Muscle of leg (tissue), 11 donors: ENCODE measurements around the gene HIPK4. TPM values are rescaled to one million over a fixed set of nuclear protein-coding genes. Genes with fewer than 3 reads are reported as not detected.
A peak's percentile ranks its signal among the peaks of the same experiment; 100 is the strongest.

Experiments used
- DNase-seq: peaks from one replicate; pipeline ENCODE4 v3.0.0; 2013
- H3K27ac ChIP-seq: one replicate; pipeline ENCODE4 v1.5.1; 2013; ENCODE audit warnings: mild to moderate bottlenecking, low read length, control low read depth
- H3K27me3 ChIP-seq: one replicate; pipeline ENCODE4 v1.6.1; 2013; ENCODE audit warnings: low read length; ENCODE audit not compliant: control insufficient read depth, insufficient read depth
- H3K36me3 ChIP-seq: one replicate; pipeline ENCODE4 v1.6.1; 2013; ENCODE audit warnings: low read length; ENCODE audit not compliant: control insufficient read depth, insufficient read depth
- H3K4me1 ChIP-seq: one replicate; pipeline ENCODE4 v1.6.1; 2013; ENCODE audit warnings: low read length; ENCODE audit not compliant: control insufficient read depth, insufficient read depth
- H3K4me3 ChIP-seq: one replicate; pipeline ENCODE4 v1.5.1; 2013; ENCODE audit warnings: low read length, control low read depth
- H3K9me3 ChIP-seq: replicated peaks from 2 replicates; pipeline ENCODE4 v1.6.1; 2013; ENCODE audit warnings: low read depth, low read length; ENCODE audit not compliant: control insufficient read depth
- WGBS: methylation state at CpG from one replicate; pipeline ENCODE4 v1.1.5; 2013; ENCODE audit warnings: missing lambda C conversion rate; ENCODE audit not compliant: insufficient coverage; 5-methylcytosine and 5-hydroxymethylcytosine counted together
- polyA plus RNA-seq, 8 donors: library from polyadenylated mRNA; unstranded; fragments of 120-200 nt; gene quantifications; one replicate each; pipeline versions ENCODE4 v1.2.1 to v1.2.3, GENCODE V29; 2013; ENCODE audit warnings: inconsistent platforms in 1 of 8, low replicate concordance in 1 of 8; ENCODE audit not compliant: insufficient read length in 8 of 8, insufficient read depth in 1 of 8
- total RNA-seq: library from RNA; stranded (reverse); fragments of 120-200 nt; gene quantifications from one replicate; pipeline ENCODE4 v1.2.4, GENCODE V29; 2013

The HIPK4 gene
- total and polyA plus RNA-seq, 9 donors, result 0.13 to 3.7 (median 1.8) TPM

- H3K4me3 ChIP-seq, result no peak overlapping the region
- no peak overlapping the region for H3K27ac ChIP-seq
- H3K4me1 ChIP-seq, result peaks cover 35% of the 10 kb centered on the region
- 50% methylated on average over 17 of the region's 22 CpGs for WGBS
- H3K9me3 ChIP-seq, result no peaks in the 10 kb centered on the region
- no peak for DNase-seq
- no peaks in the 10 kb centered on the region for H3K27me3 ChIP-seq
- no peaks in the 10 kb centered on the region for H3K36me3 ChIP-seq
These were observed 18.0 kb upstream of the HIPK4 start for GRCh38 chr19:40407714-40408597.

- H3K4me1 ChIP-seq, result peaks cover 17% of the 10 kb centered on the region
- under 1% methylated on average over 31 of the region's 41 CpGs for WGBS
- H3K27ac ChIP-seq, result peak overlapping the region; percentile 89
- H3K36me3 ChIP-seq, result no peaks in the 10 kb centered on the region
- no peaks in the 10 kb centered on the region for H3K27me3 ChIP-seq
- no peaks in the 10 kb centered on the region for H3K9me3 ChIP-seq
- peak overlapping the region; percentile 73 for H3K4me3 ChIP-seq
- peak; percentile 93 for DNase-seq
These were observed 13.4 kb upstream of the HIPK4 start for GRCh38 chr19:40403262-40403984.

- H3K4me1 ChIP-seq, result peaks cover 17% of the 10 kb centered on the region
- no peaks in the 10 kb centered on the region for H3K27me3 ChIP-seq
- no peaks in the 10 kb centered on the region for H3K9me3 ChIP-seq
- 27% methylated on average over 2 of the region's 3 CpGs for WGBS
- peaks cover 6% of the 10 kb centered on the region for H3K36me3 ChIP-seq
- DNase-seq, result peak; percentile 56
- no peak overlapping the region for H3K4me3 ChIP-seq
- no peak overlapping the region for H3K27ac ChIP-seq
These were observed 10.6 kb upstream of the HIPK4 start for GRCh38 chr19:40400559-40400958.

DNA sequence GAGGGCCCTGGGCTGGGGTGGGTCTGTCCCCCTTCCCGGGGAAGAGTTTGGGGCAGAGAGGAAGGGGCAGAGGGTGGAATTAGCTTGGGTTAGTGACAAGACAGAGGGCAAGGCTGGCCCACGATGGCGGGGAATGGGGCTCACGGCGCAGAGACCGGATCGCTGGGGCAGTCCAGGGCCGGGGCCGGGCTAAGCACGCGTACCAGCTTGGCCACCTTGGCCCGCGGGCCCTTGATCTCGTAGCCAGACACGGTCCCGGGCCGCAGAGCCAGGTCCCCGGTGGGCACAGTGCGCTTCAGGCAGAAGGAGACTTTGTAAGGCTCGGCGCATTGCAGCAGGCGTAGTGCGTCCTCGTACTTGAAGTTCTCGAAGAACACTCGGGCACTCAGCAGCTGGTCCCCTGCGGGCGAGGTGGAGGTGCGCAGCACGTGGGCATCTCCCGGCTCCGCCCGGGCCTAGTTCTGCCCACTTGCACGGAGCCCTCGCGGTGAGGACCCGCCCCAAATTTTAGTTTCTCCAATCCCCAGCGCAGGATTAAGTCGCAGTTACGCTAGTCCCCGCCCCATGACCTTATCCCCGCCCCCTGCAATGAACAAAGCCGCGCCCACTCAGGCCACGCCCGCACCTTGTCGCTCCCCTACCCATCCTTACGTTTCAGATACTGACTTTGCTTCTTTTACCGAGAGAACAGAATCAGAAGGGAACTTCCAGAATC is 8.6 kb upstream of the HIPK4 start:
- H3K4me3 ChIP-seq, result no peak overlapping the region
- H3K9me3 ChIP-seq, result no peaks in the 10 kb centered on the region
- 26% methylated on average over 49 of the region's 49 CpGs for WGBS
- no peaks in the 10 kb centered on the region for H3K27me3 ChIP-seq
- peaks cover 8% of the 10 kb centered on the region for H3K4me1 ChIP-seq
- H3K36me3 ChIP-seq, result peaks cover 6% of the 10 kb centered on the region
- peak; percentile 37 for DNase-seq
- no peak overlapping the region for H3K27ac ChIP-seq

DNA sequence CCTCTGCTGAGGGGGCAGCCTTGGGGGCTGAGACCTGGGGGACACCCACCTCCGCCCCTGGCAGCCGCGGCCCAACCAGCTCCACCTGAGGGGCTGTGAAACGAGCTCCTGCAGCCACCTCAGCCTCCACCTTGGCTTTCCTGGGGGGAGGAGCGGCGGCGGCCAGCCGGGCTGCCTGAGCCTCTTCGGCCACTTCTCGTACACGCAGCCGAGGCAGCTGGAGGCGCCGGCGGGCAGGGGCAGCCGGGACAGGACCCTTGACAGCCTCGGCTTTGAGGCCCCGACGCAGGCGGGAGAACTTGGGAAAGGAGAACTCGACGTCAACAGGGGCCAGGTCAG is 7.6 kb upstream of the HIPK4 start:
- DNase-seq, result no peak
- Histone ChIP-seq H3K36me3 (peaks cover 6% of the 10 kb centered on the region), H3K9me3 (no peaks in the 10 kb centered on the region), H3K4me1 (peaks cover 3% of the 10 kb centered on the region), H3K4me3 (no peak overlapping the region), H3K27me3 (no peaks in the 10 kb centered on the region), H3K27ac (no peak overlapping the region)
- 85% methylated on average over 20 of the region's 22 CpGs for WGBS

GRCh38 chr19:40396886-40397567 is 7.0 kb upstream of the HIPK4 start:
- WGBS, result 92% methylated on average over 17 of the region's 20 CpGs
- Histone ChIP-seq H3K4me1 (peaks cover 3% of the 10 kb centered on the region), H3K27ac (no peak overlapping the region), H3K36me3 (peaks cover 6% of the 10 kb centered on the region), H3K9me3 (no peaks in the 10 kb centered on the region), H3K27me3 (no peaks in the 10 kb centered on the region), H3K4me3 (no peak overlapping the region)
- DNase-seq, result no peak

- 84% methylated on average over 14 of the region's 14 CpGs for WGBS
- DNase-seq, result no peak
- no peak overlapping the region for H3K27ac ChIP-seq
These were observed 6.0 kb upstream of the HIPK4 start for GRCh38 chr19:40395956-40396355.

GRCh38 chr19:40394816-40395210 is 4.8 kb upstream of the HIPK4 start:
- Histone ChIP-seq H3K4me1 (no peaks in the 10 kb centered on the region), H3K4me3 (no peak overlapping the region), H3K9me3 (no peaks in the 10 kb centered on the region), H3K27me3 (no peaks in the 10 kb centered on the region), H3K27ac (no peak overlapping the region), H3K36me3 (peaks cover 6% of the 10 kb centered on the region)
- DNase-seq, result no peak
- WGBS, result 64% methylated on average over 13 of the region's 13 CpGs

More at GRCh38 chr19:40395956-40396355, 6.0 kb upstream of the HIPK4 start:
- peaks cover 3% of the 10 kb centered on the region for H3K4me1 ChIP-seq
- no peaks in the 10 kb centered on the region for H3K9me3 ChIP-seq
- no peak overlapping the region for H3K4me3 ChIP-seq
- peaks cover 6% of the 10 kb centered on the region for H3K36me3 ChIP-seq
- H3K27me3 ChIP-seq, result no peaks in the 10 kb centered on the region

GRCh38 chr19:40393894-40394815 is 4.2 kb upstream of the HIPK4 start:
- DNase-seq, result no peak
- H3K27ac ChIP-seq, result no peak overlapping the region
- no peak overlapping the region for H3K4me3 ChIP-seq
- peaks cover 6% of the 10 kb centered on the region for H3K36me3 ChIP-seq
- H3K27me3 ChIP-seq, result no peaks in the 10 kb centered on the region
- 80% methylated on average over 40 of the region's 41 CpGs for WGBS
- H3K4me1 ChIP-seq, result no peaks in the 10 kb centered on the region
- H3K9me3 ChIP-seq, result no peaks in the 10 kb centered on the region
